Right lobe of liver (tissue), 6 donors: ENCODE data around the gene PRRC1. TPM values are rescaled to one million over a fixed set of nuclear protein-coding genes. Genes with fewer than 3 reads are reported as not detected.

Source experiments
- ATAC-seq, 4 donors: fragments of 200-7000 bp; cut with Tn5 transposase; one replicate each; pipeline ENCODE4 v1.9.1; 2020; ENCODE audit warnings: mild to moderate bottlenecking in 4 of 4, moderate library complexity in 4 of 4
- DNase-seq, 3 donors: peaks; one replicate each; pipeline ENCODE4 v3.0.0-alpha.2; 2020
- H3K27ac ChIP-seq, 3 donors: fragments of 200-600 bp; one replicate each; pipeline ENCODE4 v1.8.0; 2022
- H3K27me3 ChIP-seq, 2 donors: fragments of 200-600 bp; one replicate each; pipeline ENCODE4 v1.8.0; 2022
- H3K36me3 ChIP-seq, 4 donors: fragments of 200-600 bp; sonication (generic) in 1 of 4; one replicate each; pipeline versions ENCODE4 v1.5.1 to v1.8.0; 2017 to 2022; ENCODE audit warnings: control low read depth in 1 of 4
- H3K4me1 ChIP-seq, 4 donors: fragments of 200-600 bp; sonication (generic) in 1 of 4; one replicate each; pipeline versions ENCODE4 v1.5.1 to v1.8.0; 2017 to 2022; ENCODE audit warnings: control low read depth in 1 of 4
- H3K4me3 ChIP-seq, 3 donors: fragments of 200-600 bp; one replicate each; pipeline ENCODE4 v1.8.0; 2022
- H3K9me3 ChIP-seq, 4 donors: fragments of 200-600 bp; sonication (generic) in 1 of 4; one replicate each; pipeline versions ENCODE4 v1.5.1 to v1.8.0; 2017 to 2022; ENCODE audit warnings: control low read depth in 1 of 4
- CTCF ChIP-seq, 4 donors: fragments of 200-600 bp in 3 of 4; fragments of 450-650 bp in 1 of 4; IDR thresholded peaks; one replicate each; pipeline versions ENCODE4 v1.5.1 to v1.8.0; 2016 to 2022; ENCODE audit warnings: antibody characterized with exemption in 4 of 4, mild to moderate bottlenecking in 2 of 4
- POLR2A ChIP-seq: fragments of 450-650 bp; IDR thresholded peaks from one replicate; pipeline ENCODE4 v1.6.1; 2017; ENCODE audit warnings: antibody characterized with exemption, mild to moderate bottlenecking
- WGBS: methylation state at CpG from one replicate; pipeline ENCODE4 v1.1.6; 2018; ENCODE audit warnings: low coverage, low lambda C conversion rate; ENCODE audit not compliant: insufficient coverage; ENCODE audit errors: missing lambda C conversion rate; 5-methylcytosine and 5-hydroxymethylcytosine counted together
- intact Hi-C, 2 donors: fragments of 100-400 bp; cut with DNase I; formaldehyde crosslinking; loops; one replicate each; pipeline versions ENCODE4 v1.11.2 to v1.14.1; 2022
- total RNA-seq, 6 experiments: library from RNA; depleted of rRNA in 2 of 6; stranded (reverse); fragments of >200 nt in 2 of 6; fragmentation: NEBNext Ultra II Directional in 3 of 6; extraction: Animal tissue kit (Norgen Biotek cat#: 25700) in 3 of 6; gene quantifications; one replicate each; pipeline versions ENCODE4 v1.1.0 to v1.2.4, GENCODE V29; 2016 to 2023
- donor health status: DM: no; HTN: yes; CAD: no.
- donor health status: DM: no; HTN: no; CAD: no.
- donor health status: DM: no; HTN: no; CAD: no.
- donor health status: DM: no; HTN: yes; CAD: no.
- donor health status: DM: no; HTN: yes; CAD: no.

PRRC1 gene
- total RNA-seq, 6 experiments from 2014 or later: 18.5 to 36.9 (median 31.4) TPM

DNA sequence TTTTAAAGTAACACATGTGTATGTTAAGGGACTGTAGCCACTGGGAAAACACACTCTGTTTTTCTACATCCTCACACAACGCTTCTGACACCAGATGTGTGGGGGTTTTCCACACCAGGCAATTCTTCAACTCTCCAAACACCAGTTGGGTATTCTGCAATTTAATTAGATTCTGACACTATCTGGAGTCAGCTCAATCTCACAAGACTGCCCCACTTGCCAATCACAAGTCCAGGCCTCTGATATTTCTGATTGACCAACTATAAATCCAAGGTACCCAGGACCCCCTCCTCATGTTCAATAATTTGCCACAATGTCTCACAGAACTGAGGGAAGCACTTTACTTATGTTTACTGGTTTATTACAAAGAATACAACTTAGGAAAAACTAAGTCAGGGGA lies 70.9 kb downstream of the PRRC1 start:
- Histone ChIP-seq H3K36me3 (no peaks in the 10 kb centered on the region), H3K9me3 (no peaks in the 10 kb centered on the region), H3K27me3 (no peaks in the 10 kb centered on the region), H3K4me3 (no peak overlapping the region), H3K4me1 (no peaks in the 10 kb centered on the region), H3K27ac (no peak overlapping the region)
- TF ChIP-seq CTCF (IDR thresholded peaks at IDR 0.05): no peak
- no peak for TF ChIP-seq POLR2A
- intact Hi-C loops: no loop called here
- ATAC-seq: no peak
- DNase-seq: no peak
- WGBS: 71% methylated on average over 1 of the region's 1 CpG

GRCh38 chr5:127589309-127590030 lies 72.0 kb downstream of the PRRC1 start:
- TF ChIP-seq CTCF (IDR thresholded peaks at IDR 0.05) (no peak), POLR2A (no peak)
- 69% methylated on average over 5 of the region's 12 CpGs for WGBS
- no peaks in the 10 kb centered on the region for H3K9me3 ChIP-seq
- H3K4me1 ChIP-seq: no peaks in the 10 kb centered on the region
- H3K4me3 ChIP-seq: no peak overlapping the region
- ATAC-seq (no peak), DNase-seq (no peak)
- intact Hi-C loops: no loop called here
- H3K36me3 ChIP-seq: no peaks in the 10 kb centered on the region
- H3K27ac ChIP-seq: no peak overlapping the region
- no peaks in the 10 kb centered on the region for H3K27me3 ChIP-seq

DNA sequence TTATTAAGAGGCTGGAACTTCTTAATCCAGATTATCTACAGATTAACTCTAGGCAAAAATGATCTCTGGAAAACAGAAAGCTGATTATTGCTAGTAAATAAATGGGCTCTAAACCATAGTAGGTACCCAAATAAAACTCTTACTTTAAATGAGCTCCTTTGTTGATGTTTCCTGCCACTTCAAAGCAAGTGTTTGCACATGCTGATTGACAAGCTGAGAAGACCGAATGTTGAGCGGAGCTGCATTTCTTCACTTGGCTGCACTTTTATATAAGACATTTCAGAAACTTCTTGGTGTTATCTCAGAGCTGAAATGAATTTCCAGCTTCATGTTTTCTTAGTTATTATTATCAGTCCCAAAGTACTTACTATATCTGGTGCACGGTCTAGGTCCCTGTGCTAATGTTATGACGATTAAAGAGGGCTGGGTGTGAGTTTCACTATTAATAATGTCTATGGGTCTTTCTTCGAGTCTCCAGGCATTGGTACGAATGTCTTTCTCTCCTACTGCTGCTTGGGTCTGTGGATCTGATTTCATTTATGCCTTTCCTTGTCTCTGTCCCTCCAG lies 72.8 kb downstream of the PRRC1 start:
- Histone ChIP-seq H3K4me3 (no peak overlapping the region), H3K27me3 (no peaks in the 10 kb centered on the region), H3K36me3 (no peaks in the 10 kb centered on the region), H3K27ac (no peak overlapping the region), H3K9me3 (no peaks in the 10 kb centered on the region), H3K4me1 (no peaks in the 10 kb centered on the region)
- WGBS: 54% methylated on average over 6 of the region's 6 CpGs
- DNase-seq (no peak), ATAC-seq (no peak)
- intact Hi-C loops: no loop called here
- TF ChIP-seq CTCF (IDR thresholded peaks at IDR 0.05) (no peak), POLR2A (no peak)

GRCh38 chr5:127595484-127596368 lies 78.3 kb downstream of the PRRC1 start:
- ATAC-seq: no peak
- WGBS: 49% methylated on average over 8 of the region's 9 CpGs

More at GRCh38 chr5:127595484-127596368, 78.3 kb downstream of the PRRC1 start:
- DNase-seq: no peak
- Histone ChIP-seq H3K4me3 (no peak overlapping the region), H3K4me1 (no peaks in the 10 kb centered on the region), H3K36me3 (no peaks in the 10 kb centered on the region), H3K27me3 (no peaks in the 10 kb centered on the region), H3K9me3 (no peaks in the 10 kb centered on the region), H3K27ac (no peak overlapping the region)
- intact Hi-C loops: no loop called here
- TF ChIP-seq CTCF (IDR thresholded peaks at IDR 0.05) (no peak), POLR2A (no peak)
